Neuronal stem cell (in vitro differentiated cells): ENCODE measurements around the gene THAP8.

Experiments used
- DNase-seq: peaks from one replicate; pipeline ENCODE4 v3.0.0-alpha.2; 2013; ENCODE audit warnings: low spot score
- H2AFZ ChIP-seq: one replicate; pipeline ENCODE4 v1.6.1; 2013; ENCODE audit warnings: mild to moderate bottlenecking, low read length, inconsistent platforms
- H2AK5ac ChIP-seq: 2 replicates; pipeline ENCODE4 v1.6.1; 2013; ENCODE audit warnings: low read depth, mild to moderate bottlenecking, inconsistent platforms, low read length, moderate library complexity, mixed read lengths
- H2BK120ac ChIP-seq: 2 replicates; pipeline ENCODE4 v1.6.1; 2013; ENCODE audit warnings: low read depth, mild to moderate bottlenecking, inconsistent platforms, low read length, moderate library complexity, mixed read lengths
- H2BK12ac ChIP-seq: one replicate; pipeline ENCODE4 v1.6.1; 2013; ENCODE audit warnings: low read length, inconsistent platforms
- H2BK15ac ChIP-seq: 2 replicates; pipeline ENCODE4 v1.6.1; 2013; ENCODE audit warnings: mild to moderate bottlenecking, low read length, inconsistent platforms, mixed read lengths
- H2BK5ac ChIP-seq: one replicate; pipeline ENCODE4 v1.6.1; 2013; ENCODE audit warnings: inconsistent platforms, mild to moderate bottlenecking, low read length, moderate library complexity
- H3K14ac ChIP-seq: one replicate; pipeline ENCODE4 v1.6.1; 2013; ENCODE audit warnings: low read length, inconsistent platforms
- H3K18ac ChIP-seq: 2 replicates; pipeline ENCODE4 v1.6.1; 2013; ENCODE audit warnings: low read length, inconsistent platforms
- H3K23ac ChIP-seq: 2 replicates; pipeline ENCODE4 v1.6.1; 2013; ENCODE audit warnings: low read depth, mild to moderate bottlenecking, mixed read lengths, low read length, inconsistent platforms; ENCODE audit not compliant: poor library complexity
- H3K27ac ChIP-seq: replicated peaks from 3 replicates; pipeline ENCODE4 v1.5.1; 2013; ENCODE audit warnings: low read length, inconsistent platforms
- H3K27me3 ChIP-seq, 3 experiments: 2 replicates each; pipeline ENCODE4 v1.6.1; 2013; ENCODE audit warnings: low read length in 3 of 3, mild to moderate bottlenecking in 2 of 3, inconsistent platforms in 1 of 3, low read depth in 1 of 3, mixed read lengths in 1 of 3, moderate library complexity in 1 of 3; ENCODE audit not compliant: control insufficient read depth in 3 of 3, insufficient read depth in 3 of 3
- H3K36me3 ChIP-seq, 2 donors: replicated peaks in 1 of 2; 2 replicates each; pipeline ENCODE4 v1.6.1; 2013; ENCODE audit warnings: low read length in 2 of 2; ENCODE audit not compliant: control insufficient read depth in 2 of 2, insufficient read depth in 2 of 2
- H3K4ac ChIP-seq: 2 replicates; pipeline ENCODE4 v1.6.1; 2013; ENCODE audit warnings: inconsistent platforms, mild to moderate bottlenecking, low read length, moderate library complexity
- H3K4me1 ChIP-seq, 2 donors: 1 replicate in 1 of 2; 2 replicates in 1 of 2; pipeline ENCODE4 v1.6.1; 2013; ENCODE audit warnings: low read length in 2 of 2, low read depth in 1 of 2; ENCODE audit not compliant: control insufficient read depth in 2 of 2, insufficient read depth in 1 of 2
- H3K4me2 ChIP-seq: one replicate; pipeline ENCODE4 v1.6.1; 2013; ENCODE audit warnings: mild to moderate bottlenecking, low read length, inconsistent platforms; ENCODE audit not compliant: insufficient read depth, poor library complexity, severe bottlenecking
- H3K4me3 ChIP-seq, 2 donors: 2 replicates each; pipeline ENCODE4 v1.5.1; 2013; ENCODE audit warnings: low read length in 2 of 2, mild to moderate bottlenecking in 2 of 2, inconsistent platforms in 1 of 2, moderate library complexity in 1 of 2
- H3K79me1 ChIP-seq: one replicate; pipeline ENCODE4 v1.6.1; 2013; ENCODE audit warnings: low read depth, mild to moderate bottlenecking, inconsistent platforms, low read length, moderate library complexity
- H3K9ac ChIP-seq: one replicate; pipeline ENCODE4 v1.6.1; 2013; ENCODE audit warnings: mild to moderate bottlenecking, low read depth, low read length, inconsistent platforms; ENCODE audit not compliant: poor library complexity
- H3K9me3 ChIP-seq, 2 donors: replicated peaks in 1 of 2; 2 replicates each; pipeline versions ENCODE3 to v1.6.1; 2013; ENCODE audit warnings: low read length in 2 of 2, mild to moderate bottlenecking in 2 of 2, inconsistent platforms in 1 of 2, low read depth in 1 of 2, mixed read lengths in 1 of 2, moderate library complexity in 1 of 2; ENCODE audit not compliant: control insufficient read depth in 2 of 2, insufficient read depth in 1 of 2
- H4K8ac ChIP-seq: one replicate; pipeline ENCODE4 v1.6.1; 2013; ENCODE audit warnings: low read depth, mild to moderate bottlenecking, inconsistent platforms, low read length, moderate library complexity
- H4K91ac ChIP-seq: one replicate; pipeline ENCODE4 v1.6.1; 2013; ENCODE audit warnings: low read length, low read depth, mild to moderate bottlenecking, inconsistent platforms; ENCODE audit not compliant: poor library complexity
- WGBS, 2 donors: extraction: QIAGEN DNeasy Blood & Tissue Kit; methylation state at CpG; one replicate each; pipeline ENCODE4 v1.1.7; 2013; ENCODE audit warnings: missing lambda C conversion rate in 2 of 2, mixed read lengths in 1 of 2; ENCODE audit not compliant: insufficient read length in 2 of 2, insufficient replicate concordance in 1 of 2; ENCODE audit errors: extremely low coverage in 2 of 2; 5-methylcytosine and 5-hydroxymethylcytosine counted together

Gene THAP8

GRCh38 chr19:36003284-36003683, 50.8 kb downstream of the THAP8 start:
- Histone ChIP-seq H3K9ac (no peak overlapping the region), H3K4me2 (no peak overlapping the region)
- WGBS, 2 donors = no CpG with 5 or more reads among the region's 4 CpGs

GRCh38 chr19:36001605-36002004, 52.5 kb downstream of the THAP8 start:
- Histone ChIP-seq H3K9ac (no peak overlapping the region), H3K27ac (no peak overlapping the region), H2BK12ac (no peak overlapping the region), H3K9me3 (no peaks in the 10 kb centered on the region), H3K4ac (no peak overlapping the region), H3K14ac (no peak overlapping the region), H3K4me2 (no peak overlapping the region), H2BK15ac (no peak overlapping the region), H4K91ac (no peak overlapping the region), H2BK120ac (no peak overlapping the region), H3K18ac (no peak overlapping the region), H2AFZ (no peak overlapping the region), H3K79me1 (peaks cover 12% of the 10 kb centered on the region), H4K8ac (no peak overlapping the region), H3K36me3 (peaks cover 10 to 23% of the 10 kb centered on the region in 2 donors), H3K27me3 (peaks cover 0 to 2% (median 0%) of the 10 kb centered on the region in 3 experiments), H2AK5ac (no peak overlapping the region), H3K23ac (no peak overlapping the region), H2BK5ac (no peak overlapping the region), H3K4me1 (no peaks in the 10 kb centered on the region), H3K4me3 (no peak overlapping the region)
- DNase-seq = no peak
- WGBS, 2 donors = no CpG with 5 or more reads among the region's 3 CpGs

More at GRCh38 chr19:36003284-36003683, 50.8 kb downstream of the THAP8 start:
- no peaks in the 10 kb centered on the region for H3K4me1 ChIP-seq
- H2BK12ac ChIP-seq = peak overlapping the region; percentile 10
- H3K23ac ChIP-seq = peak overlapping the region; percentile 65
- peaks cover 11% of the 10 kb centered on the region for H3K79me1 ChIP-seq
- peaks cover 8 to 16% of the 10 kb centered on the region in 2 donors for H3K36me3 ChIP-seq
- H2BK5ac ChIP-seq = no peak overlapping the region
- no peak overlapping the region for H2AK5ac ChIP-seq
- no peak overlapping the region for H3K18ac ChIP-seq
- no peak overlapping the region for H4K8ac ChIP-seq
- no peak overlapping the region for H3K14ac ChIP-seq
- no peak overlapping the region for H2BK120ac ChIP-seq
- peak overlapping the region; percentile 53 for H4K91ac ChIP-seq
- no peak overlapping the region for H3K27ac ChIP-seq
- no peak overlapping the region for H3K4me3 ChIP-seq
- peaks cover 0 to 2% (median 0%) of the 10 kb centered on the region in 3 experiments for H3K27me3 ChIP-seq
- no peak for DNase-seq
- H2BK15ac ChIP-seq = no peak overlapping the region
- H3K9me3 ChIP-seq = no peaks in the 10 kb centered on the region
- H3K4ac ChIP-seq = no peak overlapping the region
- no peak overlapping the region for H2AFZ ChIP-seq

DNA sequence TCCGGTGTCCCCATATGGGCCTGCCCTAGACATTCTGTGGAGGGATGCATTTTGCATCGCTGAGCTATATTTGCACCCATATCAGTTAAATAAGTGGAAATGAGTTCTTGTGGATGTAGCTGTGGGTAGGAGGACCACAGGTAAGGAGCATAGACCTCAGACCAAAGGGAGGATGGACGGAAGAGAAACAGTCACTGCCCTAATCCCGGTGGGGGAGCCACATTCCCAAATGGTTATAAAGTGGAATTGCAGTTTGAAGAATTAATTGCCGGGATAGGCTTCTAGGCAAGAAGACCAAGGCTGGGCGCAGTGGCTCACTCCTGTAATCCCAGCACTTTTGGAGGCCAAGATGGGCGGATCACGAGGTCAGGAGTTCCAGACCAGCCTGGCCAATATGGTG, 57.3 kb downstream of the THAP8 start:
- Histone ChIP-seq H3K79me1 (peaks cover 10% of the 10 kb centered on the region), H2AFZ (no peak overlapping the region), H2BK12ac (no peak overlapping the region), H3K14ac (no peak overlapping the region), H3K4me1 (peaks cover 6 to 12% of the 10 kb centered on the region in 2 donors), H2AK5ac (no peak overlapping the region), H3K27ac (no peak overlapping the region), H2BK5ac (peak overlapping the region; percentile 32), H3K4me2 (no peak overlapping the region), H3K27me3 (peaks cover 0 to 2% (median 0%) of the 10 kb centered on the region in 3 experiments), H3K18ac (no peak overlapping the region), H3K9me3 (no peaks in the 10 kb centered on the region), H3K9ac (no peak overlapping the region), H3K4ac (no peak overlapping the region), H4K8ac (no peak overlapping the region), H2BK15ac (no peak overlapping the region), H3K23ac (no peak overlapping the region), H2BK120ac (no peak overlapping the region), H4K91ac (no peak overlapping the region), H3K4me3 (peak overlapping the region in 1 of 2 donors; percentile 5), H3K36me3 (peaks cover 6 to 23% of the 10 kb centered on the region in 2 donors)
- no CpG with 5 or more reads among the region's 8 CpGs for WGBS, 2 donors
- DNase-seq = no peak

DNA sequence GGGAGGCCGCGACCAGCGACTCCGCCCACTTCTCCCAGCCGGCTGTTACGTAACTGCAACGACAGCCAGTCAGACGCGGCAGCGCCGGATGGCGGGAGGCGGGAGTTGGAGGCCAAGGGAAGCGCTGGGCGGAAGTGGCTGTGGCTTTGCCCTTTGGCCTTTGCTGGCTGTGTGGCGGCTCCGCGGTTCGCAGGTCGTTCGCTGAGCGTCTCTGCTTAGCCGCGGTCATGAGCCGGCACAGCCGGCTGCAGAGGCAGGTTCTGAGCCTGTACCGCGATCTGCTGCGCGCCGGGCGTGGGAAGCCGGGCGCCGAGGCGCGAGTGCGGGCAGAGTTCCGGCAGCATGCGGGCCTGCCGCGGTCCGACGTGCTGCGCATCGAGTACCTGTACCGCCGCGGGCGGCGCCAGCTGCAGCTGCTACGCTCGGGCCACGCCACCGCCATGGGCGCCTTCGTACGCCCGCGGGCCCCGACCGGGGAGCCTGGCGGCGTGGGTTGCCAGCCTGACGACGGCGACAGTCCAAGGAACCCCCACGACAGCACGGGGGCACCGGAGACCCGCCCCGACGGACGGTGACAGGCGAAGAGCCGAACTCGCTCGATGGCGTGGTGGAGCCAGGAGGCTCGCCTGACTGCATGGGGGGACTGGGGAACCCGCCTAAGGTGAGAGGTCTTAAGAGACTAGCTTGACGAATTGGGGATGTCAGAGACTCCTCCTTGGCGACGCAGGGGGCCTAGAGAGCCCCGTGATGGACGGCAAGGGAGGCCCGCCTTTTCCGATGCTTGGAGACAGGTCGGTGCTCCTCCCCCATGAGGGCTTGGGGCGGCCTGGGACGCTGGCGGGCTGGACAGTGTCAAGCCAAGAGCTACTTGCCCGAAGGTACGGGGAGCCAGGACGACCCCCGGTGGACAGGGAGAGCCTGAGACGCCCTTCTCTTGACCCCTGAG, 58.8 kb downstream of the THAP8 start, which contains the start of gene SDHAF1:
SDHAF1 (plus strand) TSS at position 141 of the 946 bp plus-strand sequence; CDS start at position 228, 87 bp downstream.
- Histone ChIP-seq H2AK5ac (peak within 1 kb of the TSS; percentile 76), H2BK15ac (peak within 1 kb of the TSS; percentile 83), H3K9me3 (no peaks in the 10 kb centered on the region), H3K4me2 (peak within 1 kb of the TSS; percentile 94), H3K27me3 (peaks cover 0 to 2% (median 0%) of the 10 kb centered on the region in 3 experiments), H4K8ac (peak within 1 kb of the TSS; percentile 72), H3K36me3 (peaks cover 4 to 15% of the 10 kb centered on the region in 2 donors), H3K4me3 (peak within 1 kb of the TSS; percentile 87 to 93), H3K14ac (peak within 1 kb of the TSS; percentile 38), H4K91ac (peak within 1 kb of the TSS; percentile 64), H2BK120ac (no peak within 1 kb of the TSS), H3K23ac (peak within 1 kb of the TSS; percentile 99), H3K18ac (peak within 1 kb of the TSS; percentile 92), H2BK12ac (peak within 1 kb of the TSS; percentile 97), H3K79me1 (peaks cover 7% of the 10 kb centered on the region), H3K4me1 (peaks cover 6 to 12% of the 10 kb centered on the region in 2 donors), H3K9ac (peak within 1 kb of the TSS; percentile 95), H2AFZ (peak within 1 kb of the TSS; percentile 98), H3K4ac (no peak within 1 kb of the TSS), H3K27ac (no peak within 1 kb of the TSS), H2BK5ac (peak within 1 kb of the TSS; percentile 82)
- WGBS, 2 donors = no CpG with 5 or more reads among the region's 97 CpGs
- peak; percentile 88 for DNase-seq
